ENCODE measurements around the gene NEURL4.

The NEURL4 gene

DNA sequence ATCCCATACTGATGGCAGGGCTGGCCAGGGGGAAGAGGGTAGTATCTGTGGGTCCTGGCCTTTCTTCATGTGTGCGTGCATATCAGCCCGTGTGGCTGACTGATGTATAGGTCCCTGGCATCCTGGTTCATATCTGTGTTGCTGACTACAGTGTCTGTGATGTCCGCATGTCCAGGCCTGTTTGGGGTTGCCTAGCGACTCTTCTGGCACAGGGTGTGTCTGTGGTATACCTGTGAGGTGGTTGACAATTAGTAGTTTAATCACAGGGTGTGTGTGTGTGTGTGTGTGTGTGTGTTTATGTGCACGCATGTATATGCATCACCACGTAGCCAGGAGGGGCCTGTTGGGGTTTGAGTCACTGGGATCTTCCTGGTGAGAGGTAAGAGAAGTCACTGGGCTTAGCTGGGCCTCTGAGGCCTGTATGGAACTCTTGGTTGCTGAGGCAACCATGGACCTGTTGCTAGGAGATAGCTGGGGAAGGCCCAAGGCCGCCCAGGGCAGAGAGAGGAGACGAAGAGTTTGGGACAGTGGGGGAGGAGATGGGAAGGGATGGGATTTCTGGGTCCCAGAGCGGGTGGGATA lies 25.2 kb upstream of the NEURL4 start:
- H3K4me3 ChIP-seq (ENCODE audit: low read depth, low read length) = no peak overlapping the region
- TF ChIP-seq, protein P1, sequence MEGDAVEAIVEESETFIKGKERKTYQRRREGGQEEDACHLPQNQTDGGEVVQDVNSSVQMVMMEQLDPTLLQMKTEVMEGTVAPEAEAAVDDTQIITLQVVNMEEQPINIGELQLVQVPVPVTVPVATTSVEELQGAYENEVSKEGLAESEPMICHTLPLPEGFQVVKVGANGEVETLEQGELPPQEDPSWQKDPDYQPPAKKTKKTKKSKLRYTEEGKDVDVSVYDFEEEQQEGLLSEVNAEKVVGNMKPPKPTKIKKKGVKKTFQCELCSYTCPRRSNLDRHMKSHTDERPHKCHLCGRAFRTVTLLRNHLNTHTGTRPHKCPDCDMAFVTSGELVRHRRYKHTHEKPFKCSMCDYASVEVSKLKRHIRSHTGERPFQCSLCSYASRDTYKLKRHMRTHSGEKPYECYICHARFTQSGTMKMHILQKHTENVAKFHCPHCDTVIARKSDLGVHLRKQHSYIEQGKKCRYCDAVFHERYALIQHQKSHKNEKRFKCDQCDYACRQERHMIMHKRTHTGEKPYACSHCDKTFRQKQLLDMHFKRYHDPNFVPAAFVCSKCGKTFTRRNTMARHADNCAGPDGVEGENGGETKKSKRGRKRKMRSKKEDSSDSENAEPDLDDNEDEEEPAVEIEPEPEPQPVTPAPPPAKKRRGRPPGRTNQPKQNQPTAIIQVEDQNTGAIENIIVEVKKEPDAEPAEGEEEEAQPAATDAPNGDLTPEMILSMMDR (IDR thresholded peaks at IDR 0.05; ENCODE audit: low read depth, low read length) = no peak

DNA sequence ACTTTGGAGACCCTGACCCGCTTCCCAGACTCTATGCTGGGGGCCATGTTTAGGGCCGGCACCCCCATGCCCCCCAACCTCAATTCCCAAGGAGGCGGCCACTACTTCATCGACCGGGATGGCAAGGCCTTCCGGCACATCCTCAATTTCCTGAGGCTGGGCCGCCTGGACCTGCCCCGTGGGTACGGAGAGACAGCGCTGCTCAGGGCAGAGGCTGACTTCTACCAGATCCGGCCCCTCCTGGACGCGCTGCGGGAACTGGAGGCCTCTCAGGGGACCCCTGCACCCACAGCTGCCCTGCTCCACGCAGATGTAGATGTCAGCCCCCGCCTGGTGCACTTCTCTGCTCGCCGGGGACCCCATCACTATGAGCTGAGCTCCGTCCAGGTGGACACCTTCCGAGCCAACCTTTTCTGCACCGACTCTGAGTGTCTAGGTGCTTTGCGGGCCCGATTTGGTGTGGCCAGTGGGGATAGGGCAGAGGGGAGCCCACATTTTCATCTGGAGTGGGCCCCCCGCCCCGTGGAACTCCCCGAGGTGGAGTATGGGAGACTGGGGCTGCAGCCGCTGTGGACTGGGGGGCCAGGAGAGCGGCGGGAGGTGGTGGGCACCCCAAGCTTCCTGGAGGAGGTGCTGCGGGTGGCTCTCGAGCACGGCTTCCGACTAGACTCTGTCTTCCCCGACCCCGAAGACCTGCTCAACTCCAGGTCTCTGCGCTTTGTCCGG lies 23.9 kb upstream of the NEURL4 start:
- TF ChIP-seq, protein P1 (IDR thresholded peaks at IDR 0.05; ENCODE audit: low read depth, low read length) = no peak
- peak overlapping the region; percentile 91 for H3K4me3 ChIP-seq (ENCODE audit: low read depth, low read length)

DNA sequence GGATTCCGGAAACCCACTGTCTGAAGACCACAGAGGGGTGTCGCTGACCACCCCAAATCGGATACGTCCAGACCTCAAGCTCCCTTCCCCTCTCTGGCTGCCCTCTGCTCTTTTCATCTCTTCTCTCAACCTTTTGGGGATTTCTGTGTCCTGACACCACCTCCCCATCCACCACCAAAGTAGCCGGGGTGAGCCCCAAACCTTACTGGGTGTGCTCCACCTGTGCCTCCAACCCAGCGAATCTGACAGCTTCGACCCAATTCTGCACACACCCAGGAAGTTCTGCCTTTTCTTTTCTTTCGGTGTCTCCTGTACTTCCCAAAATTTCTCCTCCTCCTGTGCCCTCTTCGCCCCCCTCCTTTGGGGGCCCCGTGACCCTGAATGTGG lies 23.4 kb upstream of the NEURL4 start:
- TF ChIP-seq, protein P1 (IDR thresholded peaks at IDR 0.05; ENCODE audit: low read depth, low read length) = peak; percentile 37; the same call in 1 of the 2 replicates
- peak overlapping the region; percentile 91 for H3K4me3 ChIP-seq (ENCODE audit: low read depth, low read length)

DNA sequence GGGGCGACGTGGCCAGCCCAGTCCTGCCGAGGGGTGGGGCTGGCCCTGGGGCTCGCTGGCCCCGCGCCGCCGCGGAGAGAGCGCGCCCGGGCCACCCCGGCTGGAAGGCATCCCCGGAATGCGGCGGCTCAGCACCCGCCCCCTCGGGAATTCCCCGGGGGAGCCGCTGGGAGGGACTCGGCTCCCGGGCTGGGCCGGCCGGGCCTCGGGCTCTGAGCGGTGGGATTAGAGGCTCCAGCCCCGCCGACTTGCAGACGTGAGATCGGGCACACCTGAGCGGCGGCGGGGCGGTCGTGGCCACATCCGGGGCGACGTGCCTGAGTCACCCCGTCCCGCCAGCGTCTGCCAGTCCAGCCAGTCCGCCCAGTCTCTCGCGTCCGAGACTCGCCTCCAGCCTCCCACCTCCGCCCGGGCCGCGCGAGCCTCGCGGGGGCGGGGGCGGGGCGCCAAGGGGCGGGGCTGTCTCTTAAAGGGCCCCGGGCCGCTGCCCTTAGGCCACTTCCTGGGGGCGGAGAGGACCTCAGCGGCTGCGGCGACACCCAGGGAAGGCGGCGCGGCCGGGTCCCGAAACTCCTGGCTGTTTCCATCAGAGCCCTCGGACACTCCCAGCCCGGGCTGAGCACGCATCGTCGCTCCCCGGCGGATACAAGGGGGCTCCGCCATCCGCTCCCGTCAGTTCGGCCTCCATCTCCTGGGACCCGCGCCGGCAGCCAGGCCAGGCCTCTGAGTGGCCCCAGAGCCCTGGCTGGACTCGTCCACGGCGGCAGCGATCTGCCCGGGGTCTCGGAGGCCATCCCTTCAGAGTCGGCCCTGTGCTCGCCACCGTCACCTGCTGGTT lies 22.7 kb upstream of the NEURL4 start, which contains the start of gene KCTD11:
Gene KCTD11, plus strand, starts transcription at position 498 of the 838 bp plus-strand sequence.
- H3K4me3 ChIP-seq (ENCODE audit: low read depth, low read length) = peak within 1 kb of the TSS; percentile 91
- TF ChIP-seq, protein P1 (IDR thresholded peaks at IDR 0.05; ENCODE audit: low read depth, low read length) = no peak; the same call in 1 of the 2 replicates

DNA sequence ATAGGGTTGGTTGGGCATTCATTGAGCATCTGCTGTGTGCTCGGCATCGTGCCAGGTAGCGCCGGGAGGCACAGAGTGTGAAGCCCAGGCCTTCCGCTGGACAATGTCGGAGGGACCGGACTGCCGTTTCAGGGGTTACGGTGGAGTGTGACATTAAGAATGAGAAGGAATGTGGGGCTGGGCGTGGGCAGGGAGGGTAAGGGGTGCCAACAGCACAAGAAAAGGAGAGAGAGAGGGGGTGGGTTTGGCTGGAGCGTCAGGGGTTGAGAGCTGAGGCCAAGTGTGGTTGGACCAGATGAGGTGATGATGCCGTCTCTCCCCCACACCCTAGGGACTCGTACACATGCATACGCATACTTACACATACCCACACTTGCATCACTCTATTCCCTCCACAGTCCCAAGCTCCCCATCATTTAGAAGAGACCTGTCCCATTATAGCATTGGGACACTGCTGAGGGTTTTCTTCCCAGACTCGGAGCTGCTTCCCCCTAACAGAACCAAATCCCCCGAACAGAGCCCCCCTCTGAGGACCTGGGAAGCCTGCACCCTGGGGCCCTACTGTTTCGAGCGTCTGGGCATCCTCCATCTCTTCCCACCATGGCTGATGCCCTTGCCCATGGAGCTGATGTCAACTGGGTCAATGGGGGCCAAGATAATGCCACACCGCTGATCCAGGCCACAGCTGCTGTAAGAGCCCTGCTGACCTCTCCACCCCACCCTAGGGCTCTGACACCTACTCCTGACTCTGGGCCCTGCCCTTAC lies 19.5 kb upstream of the NEURL4 start:
- TF ChIP-seq, protein P1 (IDR thresholded peaks at IDR 0.05; ENCODE audit: low read depth, low read length) = no peak

DNA sequence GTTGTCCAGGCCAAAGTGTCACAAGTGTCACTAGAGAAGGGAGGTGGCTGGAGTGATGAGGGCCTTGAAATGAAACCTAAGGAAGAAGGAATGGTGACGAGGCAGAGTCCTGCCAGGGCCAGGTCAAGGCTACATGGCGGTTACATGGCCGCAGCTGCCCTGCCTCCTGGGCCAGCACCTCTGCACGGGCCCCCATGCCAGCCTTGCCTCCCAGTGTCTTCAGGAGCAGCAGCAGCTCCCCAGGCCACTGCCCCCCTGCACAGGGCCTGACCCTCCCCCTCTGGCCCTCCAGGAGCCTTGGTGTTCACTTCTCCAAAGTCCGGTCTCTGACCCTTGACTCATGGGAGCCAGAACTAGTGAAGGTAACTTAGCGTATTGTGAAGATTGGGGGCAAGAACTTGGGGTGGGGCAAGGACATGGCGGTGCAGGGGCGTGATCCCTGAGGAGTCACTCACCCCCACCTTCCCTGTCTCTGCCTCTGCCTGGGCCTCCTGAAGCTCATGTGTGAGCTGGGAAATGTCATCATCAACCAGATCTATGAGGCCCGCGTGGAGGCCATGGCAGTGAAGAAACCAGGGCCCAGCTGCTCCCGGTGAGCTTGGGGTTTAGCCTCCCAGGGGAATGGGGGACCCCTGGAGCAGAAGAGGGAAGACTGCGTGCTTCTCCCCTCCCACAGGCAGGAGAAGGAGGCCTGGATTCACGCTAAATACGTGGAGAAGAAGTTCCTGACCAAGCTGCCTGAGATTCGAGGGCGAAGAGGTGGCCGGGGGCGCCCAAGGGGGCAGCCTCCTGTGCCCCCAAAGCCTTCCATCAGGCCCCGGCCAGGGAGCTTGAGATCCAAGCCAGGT lies 18.7 kb upstream of the NEURL4 start:
- TF ChIP-seq, protein P1 (IDR thresholded peaks at IDR 0.05; ENCODE audit: low read depth, low read length) = no peak
- no peak overlapping the region for H3K4me3 ChIP-seq (ENCODE audit: low read depth, low read length)

More for the DNA sequence above, 19.5 kb upstream of the NEURL4 start:
- H3K4me3 ChIP-seq (ENCODE audit: low read depth, low read length) = no peak overlapping the region

Measured in WI38 (cell line).